Astrocyte (in vitro differentiated cells and primary cell): ENCODE results near the gene MAN1C1. TPM values are rescaled to one million over a fixed set of nuclear protein-coding genes. Genes with fewer than 3 reads are reported as not detected.
"Not testable (repeated sequence)": the region's sequence is repeated elsewhere in the genome, so short reads cannot be mapped to it uniquely, and the experiment has no call there.

Experiments
- DNase-seq: peaks from one replicate; pipeline ENCODE4 v3.0.0-alpha.2; 2010; ENCODE audit warnings: low read depth
- FAIRE-seq: peaks from 2 replicates; lab custom pipeline; 2011; peaks lifted over from hg19 to GRCh38; lab: Jason Lieb, UNC
- H2AFZ ChIP-seq: 2 replicates; pipeline ENCODE4 v1.6.0; 2012; ENCODE audit warnings: low read depth, low read length, inconsistent platforms
- H3K27ac ChIP-seq: 2 replicates; pipeline ENCODE4 v1.5.1; 2011; ENCODE audit warnings: low read depth, low read length, inconsistent platforms
- H3K27me3 ChIP-seq: 2 replicates; pipeline ENCODE4 v1.6.0; 2011; ENCODE audit warnings: low read length, inconsistent platforms; ENCODE audit not compliant: insufficient read depth
- H3K36me3 ChIP-seq: 2 replicates; pipeline ENCODE4 v1.5.1; 2011; ENCODE audit warnings: low read length, inconsistent platforms; ENCODE audit not compliant: insufficient read depth
- H3K4me1 ChIP-seq: 2 replicates; pipeline ENCODE4 v1.5.1; 2011; ENCODE audit warnings: low read length, inconsistent platforms; ENCODE audit not compliant: insufficient read depth
- H3K4me2 ChIP-seq: 2 replicates; pipeline ENCODE4 v1.6.0; 2012; ENCODE audit warnings: low read length, inconsistent platforms
- H3K4me3 ChIP-seq: 2 replicates; pipeline ENCODE4 v1.5.1; 2011; ENCODE audit warnings: low read depth, mild to moderate bottlenecking, low read length, inconsistent platforms; ENCODE audit not compliant: insufficient read depth
- H3K79me2 ChIP-seq: 2 replicates; pipeline ENCODE4 v1.6.0; 2012; ENCODE audit warnings: mild to moderate bottlenecking, low read length, inconsistent platforms; ENCODE audit not compliant: insufficient read depth
- H3K9ac ChIP-seq: 2 replicates; pipeline ENCODE4 v1.6.0; 2012; ENCODE audit warnings: mild to moderate bottlenecking, low read length, inconsistent platforms
- H3K9me3 ChIP-seq: 2 replicates; pipeline ENCODE4 v1.5.1; 2012; ENCODE audit warnings: low read depth, mild to moderate bottlenecking, low read length, inconsistent platforms; ENCODE audit not compliant: insufficient read depth
- H4K20me1 ChIP-seq: 2 replicates; pipeline ENCODE4 v1.6.0; 2012; ENCODE audit warnings: low read length, inconsistent platforms; ENCODE audit not compliant: insufficient read depth
- H3K27ac Mint-ChIP-seq: one replicate; pipeline ENCODE4 v1.8.0; 2021; ENCODE audit warnings: mild to moderate bottlenecking, mixed read lengths; ENCODE audit not compliant: unreplicated experiment
- H3K27me3 Mint-ChIP-seq: one replicate; pipeline ENCODE4 v1.8.0; 2021; ENCODE audit warnings: low read depth, mixed read lengths; ENCODE audit not compliant: unreplicated experiment
- H3K36me3 Mint-ChIP-seq: one replicate; pipeline ENCODE4 v1.8.0; 2021; ENCODE audit warnings: low read depth, mixed read lengths; ENCODE audit not compliant: unreplicated experiment
- H3K4me1 Mint-ChIP-seq: one replicate; pipeline ENCODE4 v1.8.0; 2021; ENCODE audit warnings: low read depth, mixed read lengths; ENCODE audit not compliant: unreplicated experiment
- H3K4me3 Mint-ChIP-seq: one replicate; pipeline ENCODE4 v1.8.0; 2021; ENCODE audit warnings: mild to moderate bottlenecking, moderate library complexity, mixed read lengths; ENCODE audit not compliant: unreplicated experiment
- H3K9me3 Mint-ChIP-seq: one replicate; pipeline ENCODE4 v1.8.0; 2021; ENCODE audit warnings: mild to moderate bottlenecking, mixed read lengths; ENCODE audit not compliant: unreplicated experiment
- CTCF ChIP-seq: IDR thresholded peaks from 2 replicates; pipeline ENCODE4 v1.5.1; 2011; ENCODE audit warnings: low read depth, mild to moderate bottlenecking, inconsistent platforms, low read length, moderate library complexity; ENCODE audit not compliant: insufficient read depth
- EZH2 ChIP-seq: IDR thresholded peaks from 2 replicates; pipeline ENCODE4 v1.6.1; 2012; ENCODE audit warnings: mild to moderate bottlenecking, low read length, inconsistent platforms; ENCODE audit not compliant: insufficient read depth
- total RNA-seq: library from RNA; stranded (reverse); gene quantifications from 2 replicates; pipeline ENCODE4 v1.2.1, GENCODE V29; 2021

The MAN1C1 gene
- total RNA-seq, 1 donor from 2014 or later = 0.86 TPM

- not testable (repeated sequence) for H4K20me1 ChIP-seq, DNase-seq, H3K27me3 ChIP-seq, H3K27ac Mint-ChIP-seq, H3K9me3 Mint-ChIP-seq, FAIRE-seq, H3K79me2 ChIP-seq, H2AFZ ChIP-seq, H3K9me3 ChIP-seq, H3K27ac ChIP-seq, H3K4me2 ChIP-seq, H3K4me1 Mint-ChIP-seq, H3K4me1 ChIP-seq, H3K36me3 Mint-ChIP-seq, H3K4me3 ChIP-seq, H3K36me3 ChIP-seq, H3K9ac ChIP-seq, H3K4me3 Mint-ChIP-seq
- H3K27me3 Mint-ChIP-seq = peaks cover 22% of the 10 kb centered on the region
Observed at GRCh38 chr1:25588786-25589185, 27.8 kb upstream of the MAN1C1 start.

GRCh38 chr1:25590096-25590824 is 26.3 kb upstream of the MAN1C1 start:
- no peak overlapping the region for H3K4me3 Mint-ChIP-seq
- Histone ChIP-seq H3K27me3 (peaks cover 10% of the 10 kb centered on the region), H3K4me1 (no peaks in the 10 kb centered on the region), H3K9me3 (no peaks in the 10 kb centered on the region), H4K20me1 (no peaks in the 10 kb centered on the region), H3K36me3 (no peaks in the 10 kb centered on the region), H3K4me3 (no peak overlapping the region), H2AFZ (no peak overlapping the region), H3K79me2 (no peaks in the 10 kb centered on the region), H3K27ac (no peak overlapping the region), H3K4me2 (no peak overlapping the region), H3K9ac (no peak overlapping the region)
- TF ChIP-seq CTCF (no peak), EZH2 (no peak)
- H3K27me3 Mint-ChIP-seq = peaks cover 31% of the 10 kb centered on the region
- H3K27ac Mint-ChIP-seq = no peak overlapping the region
- peaks cover 2% of the 10 kb centered on the region for H3K4me1 Mint-ChIP-seq
- FAIRE-seq (no peak), DNase-seq (no peak)
- H3K9me3 Mint-ChIP-seq = peaks cover 3% of the 10 kb centered on the region
- no peaks in the 10 kb centered on the region for H3K36me3 Mint-ChIP-seq

DNA sequence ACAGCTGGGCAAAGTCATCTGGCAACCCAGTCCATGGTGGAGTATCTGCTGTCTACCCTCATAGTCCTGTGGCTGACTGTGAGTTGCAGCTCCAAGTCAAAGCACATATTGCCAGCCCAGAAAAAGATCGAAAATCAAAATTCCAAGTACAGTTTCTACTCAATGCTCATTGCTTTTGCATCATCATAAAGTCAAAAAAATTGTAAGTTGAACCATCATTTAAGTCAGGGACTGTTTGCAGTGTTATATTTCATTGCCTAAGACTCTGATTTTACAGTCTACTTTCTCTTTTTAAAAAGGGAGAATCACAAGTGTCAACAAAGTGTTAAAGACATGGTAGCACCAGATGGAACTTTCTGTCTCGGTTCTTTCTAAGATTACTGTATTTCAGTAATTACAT is 22.7 kb upstream of the MAN1C1 start:
- H3K9ac ChIP-seq = no peak overlapping the region
- no peak for FAIRE-seq

More for the DNA sequence above, 22.7 kb upstream of the MAN1C1 start:
- no peak overlapping the region for H3K4me3 ChIP-seq
- H3K79me2 ChIP-seq = no peaks in the 10 kb centered on the region
- peaks cover 36% of the 10 kb centered on the region for H3K27me3 Mint-ChIP-seq
- H3K27ac Mint-ChIP-seq = no peak overlapping the region
- no peaks in the 10 kb centered on the region for H4K20me1 ChIP-seq
- H3K27ac ChIP-seq = no peak overlapping the region
- H3K4me1 ChIP-seq = no peaks in the 10 kb centered on the region
- H3K36me3 Mint-ChIP-seq = no peaks in the 10 kb centered on the region
- no peaks in the 10 kb centered on the region for H3K36me3 ChIP-seq
- TF ChIP-seq EZH2 (no peak), CTCF (no peak)
- H3K4me2 ChIP-seq = no peak overlapping the region
- H3K4me3 Mint-ChIP-seq = no peak overlapping the region
- H2AFZ ChIP-seq = no peak overlapping the region
- no peaks in the 10 kb centered on the region for H3K9me3 ChIP-seq
- peaks cover 6% of the 10 kb centered on the region for H3K9me3 Mint-ChIP-seq
- peaks cover 8% of the 10 kb centered on the region for H3K27me3 ChIP-seq
- no peak for DNase-seq
- H3K4me1 Mint-ChIP-seq = no peaks in the 10 kb centered on the region
